Measurements from ENCODE around the gene WDR62.

GRCh38 chr19:36136964-36137686, 82.4 kb downstream of the WDR62 start:
- TF ChIP-seq CTCF (IDR thresholded peaks at IDR 0.05) (no peak), POLR2A (IDR thresholded peaks at IDR 0.05) (no peak)
